Measurements from ENCODE around the gene DARS1. TPM values are rescaled to one million over a fixed set of nuclear protein-coding genes. Genes with fewer than 3 reads are reported as not detected.

DARS1 gene
- 153 and 160 TPM in 2 replicates for total RNA-seq

- peaks cover 55% of the 10 kb centered on the region for H3K36me3 Mint-ChIP-seq (ENCODE audit: low read depth)
- H3K27ac Mint-ChIP-seq, result peak within 1 kb of the TSS; percentile 100
- H3K27me3 Mint-ChIP-seq, result no peaks in the 10 kb centered on the region
- peak within 1 kb of the TSS; percentile 93 for H3K4me3 Mint-ChIP-seq
- intact Hi-C loops (cut with micrococcal nuclease), result loop anchor here (1.0 to 10.0 kb wide), 16 partner anchors 22 to 930 kb away; partner anchors contain the start of genes MCM6, R3HDM1, RAB3GAP1 and UBXN4
- peaks cover 11% of the 10 kb centered on the region for H3K9me3 Mint-ChIP-seq
- peaks cover 48% of the 10 kb centered on the region for H3K4me1 Mint-ChIP-seq
- DNase-seq, result peak; percentile 95
Observed at GRCh38 chr2:135985018-135985825, at the start of gene DARS1. DARS1 (minus strand) TSS chr2:135985626; CDS start chr2:135985468, 158 bp downstream.

- Mint-ChIP-seq H3K4me3 (no peak overlapping the region), H3K27ac (no peak overlapping the region), H3K9me3 (peaks cover 14% of the 10 kb centered on the region), H3K4me1 (peaks cover 4% of the 10 kb centered on the region), H3K36me3 (ENCODE audit: low read depth) (peaks cover 2% of the 10 kb centered on the region), H3K27me3 (peaks cover 3% of the 10 kb centered on the region)
- intact Hi-C loops (cut with micrococcal nuclease), result no loop called here
- no peak for DNase-seq
Observed at GRCh38 chr2:136034629-136035028, 49.2 kb upstream of the DARS1 start.

- intact Hi-C loops (cut with micrococcal nuclease), result no loop called here
- Mint-ChIP-seq H3K27ac (no peak overlapping the region), H3K36me3 (ENCODE audit: low read depth) (no peaks in the 10 kb centered on the region), H3K9me3 (peaks cover 5% of the 10 kb centered on the region), H3K27me3 (peaks cover 3% of the 10 kb centered on the region), H3K4me3 (no peak overlapping the region), H3K4me1 (peaks cover 4% of the 10 kb centered on the region)
- no peak for DNase-seq
Observed at GRCh38 chr2:136032817-136033535, 47.5 kb upstream of the DARS1 start.

DNA sequence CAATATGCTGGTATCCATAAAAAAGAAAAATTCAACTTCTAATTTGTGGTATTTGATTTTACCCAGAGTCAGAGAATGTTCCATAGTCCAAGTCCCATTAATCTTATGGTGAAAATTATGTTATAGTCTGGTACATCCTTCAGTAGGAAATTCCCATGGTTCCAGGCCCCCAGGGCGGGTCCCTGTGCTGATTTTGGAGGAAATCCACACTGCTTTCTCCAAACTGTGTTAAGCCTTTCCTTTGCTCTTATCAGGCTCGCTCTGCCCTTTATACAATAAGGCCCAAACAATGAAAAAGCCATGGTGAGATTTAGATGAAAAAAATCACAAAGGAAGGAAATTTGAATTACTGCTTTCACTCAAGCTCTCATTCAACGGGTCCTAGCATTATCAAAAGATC is 46.8 kb upstream of the DARS1 start:
- no peak overlapping the region for H3K4me3 Mint-ChIP-seq
- H3K36me3 Mint-ChIP-seq (ENCODE audit: low read depth), result no peaks in the 10 kb centered on the region
- DNase-seq, result no peak
- intact Hi-C loops (cut with micrococcal nuclease), result no loop called here
- peaks cover 3% of the 10 kb centered on the region for H3K9me3 Mint-ChIP-seq
- H3K4me1 Mint-ChIP-seq, result peaks cover 4% of the 10 kb centered on the region
- H3K27ac Mint-ChIP-seq, result no peak overlapping the region
- H3K27me3 Mint-ChIP-seq, result peaks cover 3% of the 10 kb centered on the region

- no peak for DNase-seq
- no peak overlapping the region for H3K4me3 Mint-ChIP-seq
- no peaks in the 10 kb centered on the region for H3K36me3 Mint-ChIP-seq (ENCODE audit: low read depth)
- H3K27ac Mint-ChIP-seq, result no peak overlapping the region
- peaks cover 4% of the 10 kb centered on the region for H3K4me1 Mint-ChIP-seq
- peaks cover 3% of the 10 kb centered on the region for H3K27me3 Mint-ChIP-seq
- H3K9me3 Mint-ChIP-seq, result peaks cover 3% of the 10 kb centered on the region
- intact Hi-C loops (cut with micrococcal nuclease), result no loop called here
Observed at GRCh38 chr2:136031711-136032110, 46.3 kb upstream of the DARS1 start.

GRCh38 chr2:136030406-136030805 is 45.0 kb upstream of the DARS1 start:
- Mint-ChIP-seq H3K4me3 (no peak overlapping the region), H3K27me3 (peaks cover 3% of the 10 kb centered on the region), H3K36me3 (ENCODE audit: low read depth) (no peaks in the 10 kb centered on the region), H3K9me3 (peaks cover 3% of the 10 kb centered on the region), H3K27ac (no peak overlapping the region), H3K4me1 (peaks cover 9% of the 10 kb centered on the region)
- intact Hi-C loops (cut with micrococcal nuclease), result no loop called here
- DNase-seq, result no peak

DNA sequence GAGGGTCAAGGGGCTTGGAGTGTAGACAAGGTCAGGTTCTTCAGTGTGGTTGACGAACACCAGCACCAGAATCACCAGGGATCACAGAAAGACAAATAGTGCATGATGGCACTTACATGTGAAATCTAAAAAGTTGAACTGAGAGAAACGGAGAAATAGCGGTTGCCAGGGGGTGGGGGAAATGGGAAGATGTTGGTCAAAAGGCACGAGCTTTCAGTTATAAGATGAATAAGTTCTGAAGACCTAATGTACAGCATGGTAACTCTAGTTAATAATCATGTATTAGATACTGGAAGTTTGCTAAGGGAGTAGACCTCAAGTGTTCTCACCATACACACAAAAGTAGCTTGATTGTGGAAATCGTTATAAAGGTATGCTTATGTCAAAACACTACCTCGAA is 43.7 kb upstream of the DARS1 start:
- no peak overlapping the region for H3K27ac Mint-ChIP-seq
- intact Hi-C loops (cut with micrococcal nuclease), result no loop called here
- peaks cover 3% of the 10 kb centered on the region for H3K9me3 Mint-ChIP-seq
- DNase-seq, result no peak
- H3K4me1 Mint-ChIP-seq, result peaks cover 13% of the 10 kb centered on the region
- H3K36me3 Mint-ChIP-seq (ENCODE audit: low read depth), result no peaks in the 10 kb centered on the region
- no peak overlapping the region for H3K4me3 Mint-ChIP-seq
- peaks cover 3% of the 10 kb centered on the region for H3K27me3 Mint-ChIP-seq

- Mint-ChIP-seq H3K9me3 (peaks cover 3% of the 10 kb centered on the region), H3K27me3 (peaks cover 3% of the 10 kb centered on the region), H3K36me3 (ENCODE audit: low read depth) (no peaks in the 10 kb centered on the region), H3K4me3 (no peak overlapping the region), H3K4me1 (peaks cover 14% of the 10 kb centered on the region), H3K27ac (no peak overlapping the region)
- intact Hi-C loops (cut with micrococcal nuclease), result no loop called here
- DNase-seq, result no peak
Observed at GRCh38 chr2:136028001-136028400, 42.6 kb upstream of the DARS1 start.

GRCh38 chr2:136027112-136027511 is 41.7 kb upstream of the DARS1 start:
- DNase-seq, result no peak
- Mint-ChIP-seq H3K9me3 (peaks cover 3% of the 10 kb centered on the region), H3K27me3 (no peaks in the 10 kb centered on the region), H3K36me3 (ENCODE audit: low read depth) (no peaks in the 10 kb centered on the region), H3K4me1 (peaks cover 15% of the 10 kb centered on the region), H3K4me3 (no peak overlapping the region), H3K27ac (no peak overlapping the region)
- intact Hi-C loops (cut with micrococcal nuclease), result no loop called here

DNA sequence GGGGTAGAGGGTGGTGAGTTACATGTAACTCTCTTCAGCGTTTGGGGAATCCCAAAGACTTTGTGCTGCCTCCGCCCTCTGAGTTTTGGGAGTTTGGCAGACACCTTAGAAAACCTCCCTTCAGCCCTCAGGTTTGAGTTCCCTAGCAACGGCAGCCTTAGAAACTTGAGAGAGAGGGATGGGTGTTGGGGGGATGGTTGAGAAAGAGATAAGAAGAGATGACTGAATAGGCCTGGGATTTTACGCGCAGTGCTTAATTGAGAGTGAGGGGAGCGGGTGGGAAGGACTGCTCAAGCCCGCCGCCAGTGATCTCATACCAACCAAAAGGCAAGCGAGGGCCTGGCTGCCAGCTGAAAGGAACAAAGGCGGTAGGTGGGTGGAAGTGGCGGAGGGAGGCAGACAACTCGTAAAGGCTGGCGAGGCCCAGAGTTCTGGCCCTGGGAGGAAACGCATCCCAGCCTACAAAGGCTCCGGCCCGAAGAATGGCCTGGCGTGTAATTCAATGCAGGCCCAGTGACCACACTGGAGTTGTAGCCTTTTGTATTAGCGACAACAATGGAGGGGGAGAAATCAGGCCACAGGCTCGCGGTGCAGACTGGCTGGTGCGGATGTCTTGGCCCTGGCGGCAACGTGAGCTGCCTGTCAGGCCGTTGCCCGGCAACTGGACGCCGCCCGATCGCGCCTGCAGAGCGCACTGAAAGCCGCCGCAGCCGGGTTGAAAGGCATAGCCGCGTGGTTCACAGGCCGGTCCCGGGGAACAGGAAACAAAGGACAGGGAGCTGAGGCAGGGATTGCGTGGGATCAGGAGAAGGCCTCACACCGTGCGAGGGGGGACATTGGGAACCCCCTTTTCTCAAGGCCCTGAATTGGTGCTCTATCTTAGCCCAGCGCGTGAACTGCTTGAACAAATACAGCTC is 39.9 kb upstream of the DARS1 start:
- H3K4me3 Mint-ChIP-seq, result peak overlapping the region; percentile 20
- intact Hi-C loops (cut with micrococcal nuclease), result no loop called here
- peak; percentile 78 for DNase-seq
- no peaks in the 10 kb centered on the region for H3K36me3 Mint-ChIP-seq (ENCODE audit: low read depth)
- peak overlapping the region; percentile 31 for H3K27ac Mint-ChIP-seq
- H3K9me3 Mint-ChIP-seq, result peaks cover 3% of the 10 kb centered on the region
- H3K27me3 Mint-ChIP-seq, result no peaks in the 10 kb centered on the region
- peaks cover 13% of the 10 kb centered on the region for H3K4me1 Mint-ChIP-seq

GRCh38 chr2:136024616-136025015 is 39.2 kb upstream of the DARS1 start:
- H3K36me3 Mint-ChIP-seq (ENCODE audit: low read depth), result no peaks in the 10 kb centered on the region
- intact Hi-C loops (cut with micrococcal nuclease), result no loop called here
- no peak for DNase-seq
- peaks cover 13% of the 10 kb centered on the region for H3K4me1 Mint-ChIP-seq
- no peak overlapping the region for H3K4me3 Mint-ChIP-seq
- H3K9me3 Mint-ChIP-seq, result peaks cover 3% of the 10 kb centered on the region
- no peak overlapping the region for H3K27ac Mint-ChIP-seq
- H3K27me3 Mint-ChIP-seq, result no peaks in the 10 kb centered on the region

DNA sequence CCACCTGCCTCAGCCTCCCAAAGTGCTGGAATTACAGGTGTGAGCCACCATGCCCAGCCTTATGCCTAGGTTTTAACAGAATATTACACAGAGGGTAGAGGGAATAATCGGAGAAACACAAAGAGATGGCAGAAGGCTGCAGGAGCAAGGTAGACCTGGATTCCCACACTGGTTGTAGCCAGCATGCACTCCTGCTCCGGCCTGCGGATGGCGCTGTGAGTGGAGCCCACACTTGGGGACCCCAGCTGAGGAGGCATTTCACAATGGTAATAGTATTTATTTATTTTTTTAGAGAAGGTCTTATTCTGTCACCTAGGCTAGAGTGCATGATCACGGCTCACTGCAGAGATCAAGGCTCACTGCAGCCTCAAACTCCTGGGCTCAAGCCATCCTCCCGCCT is 38.8 kb upstream of the DARS1 start:
- DNase-seq, result no peak
- Mint-ChIP-seq H3K4me1 (peaks cover 16% of the 10 kb centered on the region), H3K9me3 (peaks cover 3% of the 10 kb centered on the region), H3K27ac (no peak overlapping the region), H3K36me3 (ENCODE audit: low read depth) (no peaks in the 10 kb centered on the region), H3K4me3 (no peak overlapping the region), H3K27me3 (no peaks in the 10 kb centered on the region)
- intact Hi-C loops (cut with micrococcal nuclease), result no loop called here

DNA sequence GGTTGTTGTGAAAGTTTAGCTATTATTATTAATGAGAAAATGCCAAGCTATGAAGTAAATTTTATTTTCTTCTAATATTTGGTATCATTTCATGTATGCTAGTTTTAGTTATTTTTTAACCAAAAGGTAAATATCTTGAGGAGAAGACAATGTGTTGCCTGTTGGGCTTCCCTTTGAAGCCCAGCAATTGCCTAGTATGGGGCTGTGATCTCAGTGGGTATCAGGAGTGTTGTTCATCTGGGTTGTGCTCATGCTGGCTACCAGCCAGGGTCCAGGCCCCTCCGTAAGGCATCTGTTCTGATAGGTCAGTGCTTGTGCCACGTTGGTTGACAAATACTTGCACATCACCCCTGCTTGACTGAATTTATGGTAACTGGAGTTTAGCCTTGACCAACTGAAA is 38.0 kb upstream of the DARS1 start:
- Mint-ChIP-seq H3K27me3 (no peaks in the 10 kb centered on the region), H3K36me3 (ENCODE audit: low read depth) (no peaks in the 10 kb centered on the region), H3K9me3 (peaks cover 3% of the 10 kb centered on the region), H3K4me1 (peaks cover 16% of the 10 kb centered on the region), H3K27ac (no peak overlapping the region), H3K4me3 (no peak overlapping the region)
- DNase-seq, result no peak
- intact Hi-C loops (cut with micrococcal nuclease), result no loop called here
